ENCODE measurements around the gene TMEM139. TPM values are rescaled to one million over a fixed set of nuclear protein-coding genes. Genes with fewer than 3 reads are reported as not detected.

TMEM139 gene
- 10 to 100 TPM in 3 of 4 donors, 1 to 10 TPM in 1; 7.8 to 12.8 (median 11.6) TPM for total RNA-seq

GRCh38 chr7:143284591-143285469 is at the start of gene TMEM139:
Gene TMEM139, plus strand, starts transcription at chr7:143284958. Its CDS starts 1,000 bp downstream, at chr7:143285958.
- no peak within 1 kb of the TSS for H3K4me3 ChIP-seq (ENCODE audit: low read depth, poor library complexity, severe bottlenecking)
- TF ChIP-seq CTCF (IDR thresholded peaks at IDR 0.05) = no peak
- no peak for TF ChIP-seq POLR2A (IDR thresholded peaks at IDR 0.05)
- 49 to 66% methylated on average over 19 of the region's 19 CpGs for WGBS, 2 donors
- no peak for DNase-seq (ENCODE audit: low spot score in 2 of 2)
- intact Hi-C loops (cut with DNase I; ENCODE audit: low total_unique reads) = no loop called here

GRCh38 chr7:143235561-143235960 is 49.2 kb upstream of the TMEM139 start:
- DNase-seq (ENCODE audit: low spot score in 2 of 2) = no peak
- intact Hi-C loops (cut with DNase I; ENCODE audit: low total_unique reads) = loop anchor here (5.0 kb wide), 1 partner anchor 67 kb away; no protein-coding TSS in a partner anchor
- TF ChIP-seq CTCF (IDR thresholded peaks at IDR 0.05) (no peak), POLR2A (IDR thresholded peaks at IDR 0.05) (no peak)
- WGBS, 2 donors = 30% methylated on average over 1 of the region's 1 CpG
- H3K4me3 ChIP-seq (ENCODE audit: low read depth, poor library complexity, severe bottlenecking) = no peak overlapping the region

GRCh38 chr7:143236408-143236990 is 48.3 kb upstream of the TMEM139 start:
- intact Hi-C loops (cut with DNase I; ENCODE audit: low total_unique reads) = loop anchor here (5.0 kb wide), 1 partner anchor 66 kb away; no protein-coding TSS in a partner anchor

GRCh38 chr7:143237366-143237765 is 47.4 kb upstream of the TMEM139 start:
- DNase-seq (ENCODE audit: low spot score in 2 of 2) = no peak
- TF ChIP-seq POLR2A (IDR thresholded peaks at IDR 0.05) (no peak), CTCF (IDR thresholded peaks at IDR 0.05) (no peak)
- intact Hi-C loops (cut with DNase I; ENCODE audit: low total_unique reads) = loop anchor here (5.0 kb wide), 1 partner anchor 65 kb away; no protein-coding TSS in a partner anchor
- H3K4me3 ChIP-seq (ENCODE audit: low read depth, poor library complexity, severe bottlenecking) = no peak overlapping the region

More at GRCh38 chr7:143236408-143236990, 48.3 kb upstream of the TMEM139 start:
- no peak for DNase-seq (ENCODE audit: low spot score in 2 of 2)
- no peak overlapping the region for H3K4me3 ChIP-seq (ENCODE audit: low read depth, poor library complexity, severe bottlenecking)
- 71 to 96% methylated on average over 3 of the region's 3 CpGs for WGBS, 2 donors
- TF ChIP-seq POLR2A (IDR thresholded peaks at IDR 0.05) (no peak), CTCF (IDR thresholded peaks at IDR 0.05) (no peak)

GRCh38 chr7:143238289-143238980 is 46.3 kb upstream of the TMEM139 start:
- DNase-seq (ENCODE audit: low spot score in 2 of 2) = no peak
- WGBS, 2 donors = 88 to 100% methylated on average over 1 of the region's 1 CpG
- no peak for TF ChIP-seq POLR2A (IDR thresholded peaks at IDR 0.05)
- TF ChIP-seq CTCF (IDR thresholded peaks at IDR 0.05) = no peak
- intact Hi-C loops (cut with DNase I; ENCODE audit: low total_unique reads) = loop anchor here (5.0 kb wide), 1 partner anchor 64 kb away; no protein-coding TSS in a partner anchor
- H3K4me3 ChIP-seq (ENCODE audit: low read depth, poor library complexity, severe bottlenecking) = no peak overlapping the region

All from lower leg skin (tissue), 4 donors.